SHP77 treated with DMSO at 0.1 percent for 48 hours (cell line): Measurements from ENCODE around the gene HSPA1B.
"Not testable (repeated sequence)": the region's sequence is repeated elsewhere in the genome, so short reads cannot be mapped to it uniquely, and the experiment has no call there.

Source experiments
- DNase-seq: peaks from one replicate; lab custom pipeline; 2025; lab: John Stamatoyannopoulos, UW

HSPA1B gene

DNA sequence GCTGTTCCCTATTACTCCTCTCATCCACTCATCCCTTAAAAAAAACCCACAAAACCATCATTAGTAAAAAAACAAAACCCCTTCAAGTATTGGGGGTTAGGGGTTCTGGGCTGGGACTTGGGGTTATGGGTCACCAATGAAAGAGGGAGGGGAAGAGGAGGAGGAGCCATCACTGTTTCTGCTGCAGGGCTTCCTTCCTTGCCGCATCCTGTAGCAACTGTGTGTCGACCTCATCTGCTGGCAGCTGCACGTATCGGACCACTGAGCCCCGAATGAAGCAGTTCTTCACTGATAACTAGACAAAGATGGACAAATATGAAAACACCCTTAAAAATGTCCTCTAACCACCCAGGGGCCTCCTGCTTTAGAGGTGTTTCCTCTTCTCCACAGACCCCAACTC lies 29.9 kb upstream of the HSPA1B start:
- DNase-seq = no peak

DNA sequence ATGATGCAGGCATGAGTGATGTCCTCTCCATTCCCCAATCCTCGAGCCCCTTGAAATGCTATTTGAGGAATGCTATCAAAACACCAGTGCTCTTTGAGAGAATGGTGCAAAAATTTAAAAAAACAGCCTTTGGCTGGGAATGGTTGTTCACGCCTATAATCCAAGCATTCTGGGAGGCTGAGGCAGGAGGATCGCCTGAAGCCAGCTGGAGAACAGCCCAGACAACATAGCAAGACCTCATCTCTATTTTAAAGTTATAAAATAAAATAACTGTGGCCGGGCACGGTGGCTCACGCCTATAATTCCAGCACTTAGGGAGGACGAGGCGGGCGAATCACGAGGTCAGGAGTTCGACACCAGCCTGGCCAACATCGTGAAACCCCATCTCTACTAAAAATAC lies 27.8 kb upstream of the HSPA1B start:
- no peak for DNase-seq

DNA sequence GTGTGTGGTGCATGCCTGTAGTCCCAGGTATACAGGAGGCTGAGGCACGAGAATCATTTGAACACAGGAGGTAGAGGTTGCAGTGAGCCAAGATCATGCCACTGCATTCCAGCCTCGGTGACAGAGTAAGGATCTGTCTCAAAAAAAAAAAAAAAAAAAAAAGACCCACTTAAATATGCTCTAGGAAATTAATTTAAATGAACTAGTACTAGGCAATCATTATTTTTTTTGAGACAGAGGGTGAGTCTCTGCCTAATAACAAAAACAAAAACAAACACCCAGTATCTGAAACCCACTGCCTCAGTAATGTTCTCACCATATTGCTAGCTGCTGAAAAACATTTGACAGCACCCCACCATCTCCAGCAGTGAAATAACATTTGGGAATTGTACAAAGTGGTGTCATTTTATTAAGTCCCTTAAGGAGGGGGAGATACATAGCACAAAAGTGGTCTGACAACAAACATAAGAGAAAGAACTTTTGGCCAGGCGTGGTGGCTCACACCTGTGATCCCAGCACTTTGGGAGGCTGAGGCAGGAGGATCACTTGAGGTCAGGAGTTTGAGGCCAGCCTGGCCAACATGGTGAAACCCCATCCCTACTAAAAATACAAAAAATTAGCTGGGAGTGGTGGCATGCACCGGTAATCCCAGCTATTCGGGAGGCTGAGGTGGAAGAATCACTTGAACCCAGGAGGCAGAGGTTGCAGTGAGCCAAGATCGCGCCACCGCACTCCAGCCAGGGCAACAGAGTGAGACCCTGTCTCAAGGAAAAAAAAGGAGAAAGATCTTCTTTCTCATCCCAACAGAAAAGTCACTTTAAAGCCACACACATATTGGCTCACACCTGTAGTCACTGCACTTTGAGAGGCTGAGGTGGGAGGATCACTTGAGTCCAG lies 26.3 kb upstream of the HSPA1B start:
- DNase-seq = not testable (repeated sequence)

DNA sequence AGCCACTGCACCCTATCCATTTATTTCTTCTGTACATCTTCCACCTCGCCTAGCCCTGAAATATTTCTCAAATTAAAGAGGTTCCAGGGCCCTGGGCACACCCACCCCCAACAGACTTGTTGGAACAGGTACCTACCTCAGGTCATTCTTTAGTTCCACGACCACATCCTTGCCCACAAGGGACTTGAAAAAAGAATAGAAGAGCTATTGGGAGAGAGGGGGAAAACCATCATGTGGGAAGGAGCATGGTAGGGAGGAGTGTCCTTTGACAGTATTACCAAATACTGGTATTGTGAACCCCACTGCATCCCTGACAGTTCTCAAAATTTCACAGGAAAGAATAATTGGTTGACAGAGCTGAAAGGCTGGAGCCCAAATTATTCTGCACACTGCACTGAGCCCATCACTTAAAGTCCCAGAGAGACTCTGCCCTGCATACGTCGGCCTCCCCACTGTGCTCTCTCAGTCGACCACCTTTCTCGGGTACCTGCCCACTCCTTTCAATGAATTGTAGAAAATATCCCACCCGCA lies 21.5 kb upstream of the HSPA1B start:
- no peak for DNase-seq

GRCh38 chr6:31806470-31807272 lies 20.9 kb upstream of the HSPA1B start, which contains the start of gene LSM2:
Gene LSM2, minus strand, starts transcription at chr6:31806966. Its CDS starts 209 bp downstream, at chr6:31806757.
- peak; percentile 89 for DNase-seq

DNA sequence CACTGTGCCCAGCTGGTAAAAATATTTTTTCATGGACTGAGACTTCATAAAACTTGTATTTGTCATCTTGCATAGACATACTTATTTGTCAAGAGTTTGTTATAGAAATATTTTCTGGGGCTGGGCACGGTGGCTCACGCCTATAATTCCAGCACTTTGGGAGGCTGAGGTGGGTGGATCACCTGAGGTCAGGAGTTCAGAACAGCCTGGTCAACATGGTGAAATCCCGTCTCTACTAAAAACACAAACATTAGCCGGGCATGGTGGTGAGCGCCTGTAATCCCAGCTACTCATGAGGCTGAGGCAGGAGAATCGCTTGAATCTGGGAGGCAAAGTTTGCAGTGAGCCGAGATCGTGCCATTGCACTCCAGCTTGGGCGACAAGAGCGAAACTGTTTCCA lies 18.9 kb upstream of the HSPA1B start:
- not testable (repeated sequence) for DNase-seq

DNA sequence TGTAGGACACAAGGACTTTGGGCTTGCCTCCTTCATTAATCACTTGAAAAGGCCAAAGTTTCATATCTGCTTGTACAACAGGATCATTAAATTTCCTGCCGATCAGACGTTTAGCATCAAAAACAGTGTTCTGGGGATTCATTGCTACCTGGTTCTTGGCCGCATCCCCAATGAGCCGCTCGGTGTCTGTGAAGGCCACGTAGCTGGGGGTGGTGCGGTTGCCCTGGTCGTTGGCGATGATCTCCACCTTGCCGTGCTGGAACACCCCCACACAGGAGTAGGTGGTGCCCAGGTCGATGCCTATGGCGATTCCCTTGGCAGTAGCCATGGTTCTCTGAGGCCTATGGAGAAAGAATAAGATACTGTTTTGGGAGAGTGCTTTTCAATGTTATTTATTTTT lies 15.9 kb upstream of the HSPA1B start:
- DNase-seq = no peak

GRCh38 chr6:31813465-31813849 lies 14.1 kb upstream of the HSPA1B start:
- no peak for DNase-seq

GRCh38 chr6:31814677-31815024 lies 12.9 kb upstream of the HSPA1B start:
- DNase-seq = peak; percentile 89

GRCh38 chr6:31815025-31815838 lies 12.3 kb upstream of the HSPA1B start, which contains the start of the genes HSPA1A and HSPA1L:
Gene HSPA1A, plus strand, starts transcription at chr6:31815543. Its CDS starts 214 bp downstream, at chr6:31815757.
Gene HSPA1L, minus strand, starts transcription at chr6:31815283. Its CDS starts 3,311 bp downstream, at chr6:31811972.
- peak; percentile 95 for DNase-seq

GRCh38 chr6:31817133-31817928 lies 10.2 kb upstream of the HSPA1B start:
- DNase-seq = not testable (repeated sequence)

DNA sequence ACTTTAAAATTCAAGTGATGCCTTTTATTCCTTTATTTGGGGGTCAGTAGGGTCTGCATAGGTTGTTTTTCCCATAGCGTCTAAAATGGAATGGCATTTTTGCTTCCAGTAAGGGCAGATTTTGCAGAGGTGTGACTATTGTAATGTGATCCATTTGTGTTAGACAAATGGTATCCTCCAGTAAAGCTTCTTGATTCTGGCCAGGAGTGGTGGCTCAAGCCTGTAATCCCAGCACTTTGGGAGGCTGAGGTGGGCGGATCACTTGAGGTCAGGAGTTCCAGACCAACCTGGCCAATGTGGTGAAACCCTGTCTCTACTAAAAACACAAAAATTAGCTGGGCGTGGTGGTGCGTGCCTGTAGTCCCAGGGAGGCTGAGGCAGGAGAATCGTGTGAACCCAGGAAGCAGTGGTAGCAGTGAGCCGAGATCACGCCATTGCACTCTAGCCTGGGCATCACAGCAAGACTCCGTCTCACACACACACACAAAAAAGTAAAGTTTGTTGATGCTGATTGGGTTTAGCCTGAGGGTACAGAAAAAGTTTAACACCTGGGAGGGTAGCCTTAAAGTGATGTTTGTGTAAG lies 9.5 kb upstream of the HSPA1B start:
- DNase-seq = not testable (repeated sequence)

GRCh38 chr6:31819871-31820299 lies 7.7 kb upstream of the HSPA1B start:
- no peak for DNase-seq

DNA sequence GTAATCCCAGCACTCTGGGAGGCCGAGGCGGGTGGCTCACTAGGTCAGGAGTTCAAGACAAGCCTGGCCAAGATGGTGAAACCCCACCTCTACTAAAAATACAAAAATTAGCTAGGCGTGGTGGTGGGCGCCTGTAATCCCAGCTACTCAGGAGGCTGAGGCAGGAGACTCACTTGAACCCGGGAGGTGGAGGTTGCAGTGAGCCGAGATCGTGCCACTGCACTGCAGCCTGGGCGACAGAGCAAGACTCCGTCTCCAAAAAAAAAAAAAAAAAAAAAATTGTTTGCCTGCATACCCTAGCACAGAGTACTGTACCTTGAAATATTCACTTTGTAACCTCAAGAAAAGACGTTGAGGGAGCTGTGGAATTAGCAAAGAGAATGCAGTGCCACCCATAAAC lies 7.1 kb upstream of the HSPA1B start:
- DNase-seq = not testable (repeated sequence)

- peak; percentile 43 for DNase-seq
Observed at GRCh38 chr6:31821301-31822035, 6.1 kb upstream of the HSPA1B start.

DNA sequence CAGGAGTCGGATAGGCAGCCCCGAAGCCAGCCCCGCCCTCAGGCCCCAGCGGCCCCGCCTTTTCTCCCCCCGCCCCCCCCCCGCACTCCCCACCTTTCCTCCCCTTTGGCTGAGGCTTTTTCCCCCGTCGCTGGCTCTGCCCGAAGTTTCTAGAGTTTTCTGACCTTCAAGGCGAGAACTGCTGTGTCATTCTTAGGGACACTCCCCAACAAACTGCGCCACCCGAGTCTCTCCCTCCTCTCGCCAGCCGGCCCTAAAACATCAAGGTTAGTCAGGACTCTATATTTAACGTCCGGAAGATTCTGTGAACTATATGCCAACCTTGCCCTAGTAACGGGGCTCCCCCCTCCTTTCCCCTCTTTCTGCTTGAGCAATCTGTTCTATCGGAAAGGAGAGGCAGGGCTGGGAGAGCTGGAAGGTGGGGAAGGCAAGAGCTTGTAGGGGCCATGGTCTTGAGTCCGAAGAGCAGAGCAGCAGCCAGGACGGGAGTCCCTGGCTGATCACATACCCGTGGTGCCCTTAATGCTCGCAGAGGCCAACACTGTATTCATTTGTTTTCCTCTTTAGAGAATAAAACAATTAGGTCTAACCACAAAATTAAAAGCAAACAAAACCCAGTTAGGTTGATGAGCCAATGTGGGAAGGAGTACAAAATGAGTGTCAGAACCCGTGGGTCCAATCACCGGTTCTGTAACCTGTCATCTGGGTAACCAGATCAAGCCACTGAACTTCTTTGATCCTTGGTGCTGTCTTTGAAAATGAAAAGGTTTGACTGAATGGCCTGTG lies 5.3 kb upstream of the HSPA1B start:
- DNase-seq = peak; percentile 43

GRCh38 chr6:31823592-31824196 lies 3.8 kb upstream of the HSPA1B start:
- not testable (repeated sequence) for DNase-seq

GRCh38 chr6:31825553-31825952 lies 2.0 kb upstream of the HSPA1B start:
- no peak for DNase-seq
